ENCODE measurements around the gene MCL1.
"Not testable (repeated sequence)": the region's sequence is repeated elsewhere in the genome, so short reads cannot be mapped to it uniquely, and the experiment has no call there.

- not testable (repeated sequence) for TF ChIP-seq MAFK (IDR thresholded peaks at IDR 0.05; ENCODE audit: partially characterized antibody); POLR2A (IDR thresholded peaks at IDR 0.05; ENCODE audit: low read length); CTCF (IDR thresholded peaks at IDR 0.05); EP300 (IDR thresholded peaks at IDR 0.05); ZNF302 (CRISPR knock-in tag; IDR thresholded peaks at IDR 0.05); ESRRA (IDR thresholded peaks at IDR 0.05; ENCODE audit: borderline replicate concordance, low read length)
- TF ChIP-seq, protein P1, sequence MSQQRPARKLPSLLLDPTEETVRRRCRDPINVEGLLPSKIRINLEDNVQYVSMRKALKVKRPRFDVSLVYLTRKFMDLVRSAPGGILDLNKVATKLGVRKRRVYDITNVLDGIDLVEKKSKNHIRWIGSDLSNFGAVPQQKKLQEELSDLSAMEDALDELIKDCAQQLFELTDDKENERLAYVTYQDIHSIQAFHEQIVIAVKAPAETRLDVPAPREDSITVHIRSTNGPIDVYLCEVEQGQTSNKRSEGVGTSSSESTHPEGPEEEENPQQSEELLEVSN (IDR thresholded peaks at IDR 0.05; ENCODE audit: borderline replicate concordance, low read depth) = not testable (repeated sequence)
- TF ChIP-seq, protein P2, sequence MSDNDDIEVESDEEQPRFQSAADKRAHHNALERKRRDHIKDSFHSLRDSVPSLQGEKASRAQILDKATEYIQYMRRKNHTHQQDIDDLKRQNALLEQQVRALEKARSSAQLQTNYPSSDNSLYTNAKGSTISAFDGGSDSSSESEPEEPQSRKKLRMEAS (IDR thresholded peaks at IDR 0.05) = not testable (repeated sequence)
These were observed 45.1 kb upstream of the MCL1 start for GRCh38 chr1:150624546-150624945.

Data from A549 (cell line).